Nephron progenitor cell (in vitro differentiated cells): ENCODE data around the gene DIS3L2.

Experiments used
- DNase-seq: peaks from one replicate; pipeline ENCODE4 v3.0.0; 2021
- H3K27ac Mint-ChIP-seq: 2 replicates; pipeline ENCODE4 v1.8.0; 2021; ENCODE audit warnings: mild to moderate bottlenecking, moderate library complexity, mixed read lengths
- H3K27me3 Mint-ChIP-seq: 2 replicates; pipeline ENCODE4 v1.8.0; 2021; ENCODE audit warnings: mild to moderate bottlenecking, low read depth, mixed read lengths; ENCODE audit not compliant: poor library complexity
- H3K36me3 Mint-ChIP-seq: 2 replicates; pipeline ENCODE4 v1.8.0; 2021; ENCODE audit warnings: low read depth, mixed read lengths
- H3K4me1 Mint-ChIP-seq: 2 replicates; pipeline ENCODE4 v1.8.0; 2021; ENCODE audit warnings: mixed read lengths
- H3K4me3 Mint-ChIP-seq: 2 replicates; pipeline ENCODE4 v1.8.0; 2021; ENCODE audit warnings: mild to moderate bottlenecking, moderate library complexity, mixed read lengths
- H3K9me3 Mint-ChIP-seq: 2 replicates; pipeline ENCODE4 v1.8.0; 2021; ENCODE audit warnings: mild to moderate bottlenecking, moderate library complexity, mixed read lengths
- TF ChIP-seq, protein P1 (sequence below): fragments of 200-600 bp; sonication (generic); IDR thresholded peaks from 2 replicates; pipeline ENCODE4 v1.5.0; 2021; ENCODE audit warnings: antibody characterized with exemption

DIS3L2 gene

DNA sequence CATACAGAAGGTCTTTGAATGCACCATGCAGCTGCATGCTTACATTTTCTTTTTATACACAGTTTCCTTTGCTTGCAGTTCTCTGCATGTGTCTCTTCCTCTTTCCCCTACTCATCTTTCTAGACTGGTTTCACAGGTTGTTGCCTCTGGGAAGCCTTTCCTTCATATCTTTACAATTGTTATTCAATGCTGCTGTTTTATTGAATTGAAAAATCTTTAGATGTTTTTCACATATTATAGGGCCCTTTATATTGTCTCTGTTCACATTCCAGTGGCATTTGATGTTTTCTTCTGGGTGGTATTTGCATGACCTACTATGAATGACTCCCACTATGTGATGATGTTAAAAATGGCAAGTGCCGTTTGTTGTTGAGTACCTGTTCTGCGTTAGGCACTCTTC lies 91.1 kb downstream of the DIS3L2 start:
- Mint-ChIP-seq H3K27ac (no peak overlapping the region), H3K36me3 (peaks cover 18% of the 10 kb centered on the region), H3K27me3 (no peaks in the 10 kb centered on the region), H3K9me3 (peaks cover 6% of the 10 kb centered on the region), H3K4me1 (no peaks in the 10 kb centered on the region), H3K4me3 (no peak overlapping the region)
- TF ChIP-seq, protein P1, sequence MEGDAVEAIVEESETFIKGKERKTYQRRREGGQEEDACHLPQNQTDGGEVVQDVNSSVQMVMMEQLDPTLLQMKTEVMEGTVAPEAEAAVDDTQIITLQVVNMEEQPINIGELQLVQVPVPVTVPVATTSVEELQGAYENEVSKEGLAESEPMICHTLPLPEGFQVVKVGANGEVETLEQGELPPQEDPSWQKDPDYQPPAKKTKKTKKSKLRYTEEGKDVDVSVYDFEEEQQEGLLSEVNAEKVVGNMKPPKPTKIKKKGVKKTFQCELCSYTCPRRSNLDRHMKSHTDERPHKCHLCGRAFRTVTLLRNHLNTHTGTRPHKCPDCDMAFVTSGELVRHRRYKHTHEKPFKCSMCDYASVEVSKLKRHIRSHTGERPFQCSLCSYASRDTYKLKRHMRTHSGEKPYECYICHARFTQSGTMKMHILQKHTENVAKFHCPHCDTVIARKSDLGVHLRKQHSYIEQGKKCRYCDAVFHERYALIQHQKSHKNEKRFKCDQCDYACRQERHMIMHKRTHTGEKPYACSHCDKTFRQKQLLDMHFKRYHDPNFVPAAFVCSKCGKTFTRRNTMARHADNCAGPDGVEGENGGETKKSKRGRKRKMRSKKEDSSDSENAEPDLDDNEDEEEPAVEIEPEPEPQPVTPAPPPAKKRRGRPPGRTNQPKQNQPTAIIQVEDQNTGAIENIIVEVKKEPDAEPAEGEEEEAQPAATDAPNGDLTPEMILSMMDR, result no peak
- no peak for DNase-seq

DNA sequence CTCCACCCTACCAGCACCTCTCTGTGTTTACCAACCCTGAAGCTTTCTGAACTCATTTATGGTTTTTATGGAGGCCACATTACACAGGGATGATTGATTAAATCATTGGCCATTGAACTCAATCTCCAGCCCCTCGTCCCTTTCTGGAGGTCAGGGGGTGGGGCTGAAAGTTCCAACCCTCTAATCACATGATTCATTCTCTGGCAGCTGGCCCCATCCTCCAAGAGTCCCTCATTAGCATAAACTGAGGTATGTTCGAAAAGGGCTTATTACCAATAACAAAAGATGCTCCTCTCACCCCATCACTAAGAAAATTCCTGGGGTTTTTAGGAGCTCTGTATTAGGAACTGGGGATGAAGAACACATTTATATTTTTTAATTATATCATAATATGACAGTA lies 92.3 kb downstream of the DIS3L2 start:
- no peak for DNase-seq
- peaks cover 6% of the 10 kb centered on the region for H3K9me3 Mint-ChIP-seq
- no peaks in the 10 kb centered on the region for H3K4me1 Mint-ChIP-seq
- peaks cover 18% of the 10 kb centered on the region for H3K36me3 Mint-ChIP-seq
- H3K27me3 Mint-ChIP-seq, result no peaks in the 10 kb centered on the region
- no peak overlapping the region for H3K4me3 Mint-ChIP-seq
- TF ChIP-seq, protein P1, result no peak
- no peak overlapping the region for H3K27ac Mint-ChIP-seq

DNA sequence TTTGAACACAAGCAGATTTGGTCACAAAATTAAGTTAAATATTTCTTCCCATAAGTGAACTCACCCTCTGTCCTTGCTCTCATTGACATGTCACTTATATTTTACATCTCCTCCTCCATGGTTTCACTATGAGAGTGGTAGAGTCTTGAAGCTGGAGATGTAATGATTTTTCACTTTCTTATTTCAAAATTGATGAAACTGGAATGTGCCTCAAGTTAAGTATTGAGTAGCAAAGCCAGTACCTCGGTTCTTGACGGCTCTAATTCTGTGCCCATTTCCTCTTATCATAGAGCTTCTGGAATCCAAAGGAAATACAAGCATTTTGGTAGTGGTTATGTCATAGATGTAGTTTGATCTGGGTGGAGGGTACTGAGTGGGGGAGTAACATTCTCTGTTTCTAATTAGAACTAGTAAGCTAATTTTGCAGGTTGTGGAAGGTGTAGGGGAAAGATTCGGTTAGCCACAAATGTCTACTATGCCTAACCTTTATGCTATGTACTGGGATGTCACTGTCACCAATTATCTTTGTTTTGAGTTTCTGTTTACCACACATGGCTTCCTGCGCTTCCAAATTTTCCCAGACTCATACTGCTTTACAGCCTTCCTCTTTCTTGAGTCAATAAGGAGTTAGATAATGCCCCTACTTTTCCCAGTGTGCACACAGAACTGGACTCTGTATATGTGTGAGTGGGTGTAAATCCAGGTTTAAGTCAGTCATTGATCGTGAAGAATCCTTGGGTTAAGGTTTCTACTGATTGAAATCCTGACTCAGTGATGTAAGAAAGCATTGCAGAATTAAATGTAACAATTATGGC lies 96.8 kb downstream of the DIS3L2 start:
- Mint-ChIP-seq H3K36me3 (peaks cover 27% of the 10 kb centered on the region), H3K9me3 (peaks cover 21% of the 10 kb centered on the region), H3K27me3 (no peaks in the 10 kb centered on the region), H3K27ac (no peak overlapping the region), H3K4me1 (no peaks in the 10 kb centered on the region), H3K4me3 (no peak overlapping the region)
- TF ChIP-seq, protein P1, result no peak
- no peak for DNase-seq

DNA sequence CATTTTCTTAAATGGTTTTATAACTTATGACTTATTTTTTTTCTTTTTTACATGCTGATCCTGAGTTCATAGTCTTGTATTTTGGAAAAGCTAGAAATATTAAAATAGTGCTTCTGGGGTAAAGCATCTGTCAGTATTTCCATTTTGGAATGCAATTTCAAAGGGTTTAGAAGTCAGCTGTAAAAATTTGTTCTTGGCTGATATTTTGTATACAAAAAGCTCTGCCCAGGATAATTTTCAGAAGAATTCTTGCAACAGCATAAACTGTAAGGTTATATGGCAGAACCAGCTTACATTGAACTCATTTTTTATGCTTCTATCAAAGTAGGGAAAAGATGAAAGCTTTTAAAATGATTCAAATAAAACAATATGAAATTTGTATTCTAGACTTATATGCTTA lies 97.4 kb downstream of the DIS3L2 start:
- Mint-ChIP-seq H3K4me1 (no peaks in the 10 kb centered on the region), H3K4me3 (no peak overlapping the region), H3K36me3 (peaks cover 27% of the 10 kb centered on the region), H3K9me3 (peaks cover 21% of the 10 kb centered on the region), H3K27ac (no peak overlapping the region), H3K27me3 (no peaks in the 10 kb centered on the region)
- no peak for DNase-seq
- TF ChIP-seq, protein P1, result no peak

DNA sequence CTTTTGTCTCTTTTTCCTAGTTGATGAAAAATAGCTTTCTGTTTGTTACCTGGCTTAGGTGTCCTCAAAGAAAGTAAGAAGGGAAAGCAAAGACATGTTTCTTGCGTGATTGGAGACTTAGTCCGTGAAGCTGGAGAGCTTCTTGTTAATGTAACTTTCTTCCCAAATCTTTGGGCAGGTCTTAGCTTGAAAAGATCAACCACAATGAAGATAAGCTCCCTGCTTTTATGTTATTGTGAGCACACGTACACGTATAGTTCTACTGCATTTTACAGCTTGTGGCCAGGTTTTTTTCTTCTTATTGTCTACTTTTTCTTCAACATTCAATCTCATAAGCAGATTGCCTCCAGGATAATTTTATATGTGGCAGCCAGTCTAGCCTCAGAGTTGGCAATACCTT lies 99.8 kb downstream of the DIS3L2 start:
- no peak overlapping the region for H3K27ac Mint-ChIP-seq
- H3K9me3 Mint-ChIP-seq, result peaks cover 18% of the 10 kb centered on the region
- H3K4me3 Mint-ChIP-seq, result no peak overlapping the region
- peaks cover under 1% of the 10 kb centered on the region for H3K27me3 Mint-ChIP-seq
- H3K36me3 Mint-ChIP-seq, result peaks cover 19% of the 10 kb centered on the region
- TF ChIP-seq, protein P1, result no peak
- DNase-seq, result no peak
- H3K4me1 Mint-ChIP-seq, result no peaks in the 10 kb centered on the region

DNA sequence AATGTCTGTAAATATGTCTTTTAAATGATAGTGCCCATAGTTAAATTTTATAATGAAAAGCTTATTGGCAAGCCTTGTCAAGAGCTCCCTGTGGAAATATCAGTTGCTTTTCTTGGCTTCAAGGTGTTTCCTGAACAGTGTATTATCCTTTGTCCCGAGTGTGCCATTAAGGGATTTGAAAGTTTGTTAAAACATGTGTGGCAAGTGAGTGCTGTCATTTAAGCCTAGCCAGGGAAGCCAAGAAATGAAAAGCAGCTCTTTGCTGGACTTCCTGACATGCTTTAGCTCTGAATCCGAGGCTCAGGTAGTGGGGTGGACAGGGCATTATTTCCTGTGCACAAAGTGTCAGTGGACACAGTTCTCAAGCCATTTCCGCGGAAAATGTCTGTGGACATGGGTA lies 111.5 kb downstream of the DIS3L2 start:
- H3K9me3 Mint-ChIP-seq, result no peaks in the 10 kb centered on the region
- H3K27me3 Mint-ChIP-seq, result no peaks in the 10 kb centered on the region
- DNase-seq, result no peak
- no peak overlapping the region for H3K27ac Mint-ChIP-seq
- H3K36me3 Mint-ChIP-seq, result no peaks in the 10 kb centered on the region
- no peak overlapping the region for H3K4me3 Mint-ChIP-seq
- TF ChIP-seq, protein P1, result no peak
- peaks cover 38% of the 10 kb centered on the region for H3K4me1 Mint-ChIP-seq
